ENCODE results near the gene METTL16. TPM values are rescaled to one million over a fixed set of nuclear protein-coding genes. Genes with fewer than 3 reads are reported as not detected.

METTL16 gene
- total and polyA plus RNA-seq, 9 of the 15 experiments (the other 6 are each of a cell fraction or from before 2014, with no cell fraction given): 12.1 to 30.5 (median 19.8) TPM

- TF ChIP-seq UBTF (IDR thresholded peaks at IDR 0.05; ENCODE audit: borderline replicate concordance in 1 of 2, low read depth in 2 of 2, low read length in 2 of 2) (0 out of 4 replicates have a peak, but pooled peaks of 1 of the 2 experiments have one; percentile 10), FIP1L1 (IDR thresholded peaks at IDR 0.05; ENCODE audit: low read depth, low read length, poor library complexity, severe bottlenecking) (peak; percentile 37), OTX1 (CRISPR knock-in tag; IDR thresholded peaks at IDR 0.05) (no peak), ZNF24 (IDR thresholded peaks at IDR 0.05) (no peak), ZKSCAN1 (IDR thresholded peaks at IDR 0.05; ENCODE audit: low read depth, low read length) (peak; percentile 17; the same call in 1 of the 2 replicates), SMARCA5 (IDR thresholded peaks at IDR 0.05) (no peak), MLLT1 (IDR thresholded peaks at IDR 0.05) (0 out of 4 replicates have a peak, but pooled peaks of 1 of the 2 experiments have one; percentile 21), BMI1 (IDR thresholded peaks at IDR 0.05; ENCODE audit: low read length) (no peak), ZNF324 (CRISPR knock-in tag; IDR thresholded peaks at IDR 0.05) (no peak), RBM22 (IDR thresholded peaks at IDR 0.05; ENCODE audit: low read depth, low read length, poor library complexity, severe bottlenecking) (no peak), SIN3A (IDR thresholded peaks at IDR 0.05; ENCODE audit: borderline replicate concordance in 2 of 2, control insufficient read depth in 1 of 2, low read depth in 2 of 2, low read length in 2 of 2) (peak in 1 of 2 experiments; percentile 8; a peak in 1 of 4 replicates), BRF2 (IDR thresholded peaks at IDR 0.05; ENCODE audit: borderline replicate concordance, insufficient read depth, insufficient read length) (no peak), THRAP3 (IDR thresholded peaks at IDR 0.05; ENCODE audit: borderline replicate concordance) (no peak), THAP7 (CRISPR knock-in tag; IDR thresholded peaks at IDR 0.05) (no peak), TRIM24 (IDR thresholded peaks at IDR 0.05) (no peak), FOXP4 (CRISPR knock-in tag; IDR thresholded peaks at IDR 0.05; ENCODE audit: borderline replicate concordance) (peak; percentile 71; the same call in 1 of the 2 replicates)
Observed at GRCh38 chr17:2400877-2401425, 110.7 kb downstream of the METTL16 start, which contains the start of gene MNT (continued).

Measured in K562 (cell line).